HepG2 (cell line): ENCODE measurements around the gene SDC1. TPM values are rescaled to one million over a fixed set of nuclear protein-coding genes. Genes with fewer than 3 reads are reported as not detected.

Experiments used
- CENPT ChIP-seq: sonication (generic); formaldehyde crosslinking; IDR thresholded peaks from 2 replicates; pipeline ENCODE4 v1.8.0; 2022; ENCODE audit warnings: low read depth, mild to moderate bottlenecking, moderate library complexity, missing genetic modification reagents
- ERF ChIP-seq: IDR thresholded peaks from 2 replicates; pipeline ENCODE4 v1.6.1; 2018; ENCODE audit warnings: missing biosample characterization, missing genetic modification reagents
- MEIS2 ChIP-seq: sonication (generic); formaldehyde crosslinking; IDR thresholded peaks from 2 replicates; pipeline ENCODE4 v1.9.0; 2021; ENCODE audit warnings: mild to moderate bottlenecking, missing genetic modification reagents
- NKX3-1 ChIP-seq: sonication (generic); formaldehyde crosslinking; IDR thresholded peaks from 2 replicates; pipeline ENCODE4 v1.5.0; 2020; ENCODE audit warnings: missing genetic modification reagents
- RFX1 ChIP-seq: fragments of 450-650 bp; IDR thresholded peaks from 2 replicates; pipeline ENCODE4 v1.6.1; 2017
- TBX2 ChIP-seq: sonication (generic); formaldehyde crosslinking; IDR thresholded peaks from 2 replicates; pipeline ENCODE4 v1.5.0; 2020; ENCODE audit warnings: missing genetic modification reagents, mild to moderate bottlenecking, borderline replicate concordance
- ZBTB20 ChIP-seq: sonication (generic); formaldehyde crosslinking; IDR thresholded peaks from 2 replicates; pipeline ENCODE4 v1.8.1; 2023; ENCODE audit warnings: missing genetic modification reagents, low read depth, mild to moderate bottlenecking, borderline replicate concordance
- ZBTB3 ChIP-seq: sonication (generic); formaldehyde crosslinking; IDR thresholded peaks from 2 replicates; pipeline ENCODE4 v1.4.0; 2020; ENCODE audit warnings: low read depth, mild to moderate bottlenecking, moderate library complexity, missing genetic modification reagents, borderline replicate concordance
- ZMAT3 ChIP-seq: sonication (generic); formaldehyde crosslinking; conservative IDR thresholded peaks from 2 replicates; pipeline ENCODE4 v1.7.0; 2021; ENCODE audit warnings: missing genetic modification reagents
- ZNF292 ChIP-seq: sonication (generic); formaldehyde crosslinking; IDR thresholded peaks from 2 replicates; pipeline ENCODE4 v1.8.1; 2022; ENCODE audit warnings: mild to moderate bottlenecking, low read depth, missing genetic modification reagents, borderline replicate concordance
- ZNF30 ChIP-seq: sonication (generic); formaldehyde crosslinking; IDR thresholded peaks from 2 replicates; pipeline ENCODE4 v1.5.0; 2020; ENCODE audit warnings: mild to moderate bottlenecking, missing genetic modification reagents
- ZNF337 ChIP-seq: sonication (generic); formaldehyde crosslinking; IDR thresholded peaks from 2 replicates; pipeline ENCODE4 v1.5.1; 2020; ENCODE audit warnings: missing genetic modification reagents, low read depth, mild to moderate bottlenecking, borderline replicate concordance
- ZNF431 ChIP-seq: sonication (generic); formaldehyde crosslinking; IDR thresholded peaks from 2 replicates; pipeline ENCODE4 v1.9.0; 2022; ENCODE audit warnings: missing genetic modification reagents, low read depth, mild to moderate bottlenecking, borderline replicate concordance
- ZNF747 ChIP-seq: sonication (generic); formaldehyde crosslinking; IDR thresholded peaks from 2 replicates; pipeline ENCODE4 v1.8.1; 2023; ENCODE audit warnings: missing genetic modification reagents, mild to moderate bottlenecking, borderline replicate concordance
- polyA plus RNA-seq, 8 experiments: library from polyadenylated mRNA; depleted of rRNA in 3 of 8; stranded (reverse) in 7 of 8; unstranded in 1 of 8; fragments of >200 nt; fragmentation: Illumina TruSeq in 4 of 8; extraction: Trizol in 4 of 8; gene quantifications; 2 replicates each; pipeline versions ENCODE4 v1.2.1 to v1.2.3, GENCODE V29; 2011 to 2016; ENCODE audit warnings: low read depth in 4 of 8, missing spikeins in 1 of 8, mixed read lengths in 1 of 8; ENCODE audit not compliant: insufficient read depth in 1 of 8
- total RNA-seq, 5 experiments: library from RNA; depleted of rRNA; stranded (reverse); fragments of >200 nt; fragmentation: Illumina TruSeq; extraction: Trizol; gene quantifications; 2 replicates each; pipeline ENCODE4 v1.2.3, GENCODE V29; 2016; ENCODE audit warnings: low read depth in 1 of 5
- TF ChIP-seq, protein P1 (sequence below): sonication (generic); formaldehyde crosslinking; IDR thresholded peaks from 2 replicates; pipeline ENCODE4 v1.5.0; 2020; ENCODE audit warnings: mild to moderate bottlenecking, missing genetic modification reagents
- TF ChIP-seq, protein P2 (sequence below): sonication (generic); formaldehyde crosslinking; conservative IDR thresholded peaks from 2 replicates; pipeline ENCODE4 v1.4.0; 2020; ENCODE audit warnings: missing genetic modification reagents
- TF ChIP-seq, protein P3 (sequence below): sonication (generic); formaldehyde crosslinking; IDR thresholded peaks from 2 replicates; pipeline ENCODE4 v1.4.0; 2020; ENCODE audit warnings: missing genetic modification reagents
- TF ChIP-seq, protein P4 (sequence below): sonication (generic); formaldehyde crosslinking; IDR thresholded peaks from 2 replicates; pipeline ENCODE4 v1.8.1; 2022; ENCODE audit warnings: mild to moderate bottlenecking, missing genetic modification reagents

The SDC1 gene
- total and polyA plus RNA-seq, 2 of the 13 experiments (the other 11 are each of a cell fraction or from before 2014, with no cell fraction given): 108 to 119 TPM

DNA sequence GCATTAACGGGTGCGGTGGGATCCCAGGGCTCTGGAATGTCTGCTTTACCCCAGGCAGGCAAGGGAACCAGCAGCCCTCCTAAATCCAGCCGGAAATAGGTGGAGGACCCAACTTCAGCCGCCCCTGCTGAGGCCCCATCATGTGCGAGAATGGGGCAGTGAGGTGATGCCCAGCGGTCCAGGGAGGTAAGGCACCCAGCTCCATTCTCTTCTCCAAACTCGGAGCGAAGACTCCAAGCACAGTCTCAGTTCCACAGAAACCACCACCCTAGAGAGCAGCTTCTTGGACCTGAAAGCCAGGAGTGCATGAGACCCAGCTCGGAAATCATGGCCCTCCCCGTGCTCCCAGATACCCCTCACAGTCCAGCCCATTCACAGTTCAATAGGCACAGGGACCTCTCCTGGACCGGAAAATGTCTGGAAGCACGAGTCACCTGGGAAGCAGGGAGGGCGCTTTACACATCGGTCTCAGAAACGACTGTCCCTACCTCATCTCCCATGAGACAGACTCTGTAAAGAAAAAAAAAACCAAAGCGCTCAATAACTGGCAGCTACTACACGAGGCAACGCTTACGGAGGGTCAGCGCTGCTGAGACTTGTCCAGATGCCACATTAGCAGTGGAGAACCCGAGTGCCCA is 2.0 kb downstream of the SDC1 start (continued):
- TF ChIP-seq, protein P1, sequence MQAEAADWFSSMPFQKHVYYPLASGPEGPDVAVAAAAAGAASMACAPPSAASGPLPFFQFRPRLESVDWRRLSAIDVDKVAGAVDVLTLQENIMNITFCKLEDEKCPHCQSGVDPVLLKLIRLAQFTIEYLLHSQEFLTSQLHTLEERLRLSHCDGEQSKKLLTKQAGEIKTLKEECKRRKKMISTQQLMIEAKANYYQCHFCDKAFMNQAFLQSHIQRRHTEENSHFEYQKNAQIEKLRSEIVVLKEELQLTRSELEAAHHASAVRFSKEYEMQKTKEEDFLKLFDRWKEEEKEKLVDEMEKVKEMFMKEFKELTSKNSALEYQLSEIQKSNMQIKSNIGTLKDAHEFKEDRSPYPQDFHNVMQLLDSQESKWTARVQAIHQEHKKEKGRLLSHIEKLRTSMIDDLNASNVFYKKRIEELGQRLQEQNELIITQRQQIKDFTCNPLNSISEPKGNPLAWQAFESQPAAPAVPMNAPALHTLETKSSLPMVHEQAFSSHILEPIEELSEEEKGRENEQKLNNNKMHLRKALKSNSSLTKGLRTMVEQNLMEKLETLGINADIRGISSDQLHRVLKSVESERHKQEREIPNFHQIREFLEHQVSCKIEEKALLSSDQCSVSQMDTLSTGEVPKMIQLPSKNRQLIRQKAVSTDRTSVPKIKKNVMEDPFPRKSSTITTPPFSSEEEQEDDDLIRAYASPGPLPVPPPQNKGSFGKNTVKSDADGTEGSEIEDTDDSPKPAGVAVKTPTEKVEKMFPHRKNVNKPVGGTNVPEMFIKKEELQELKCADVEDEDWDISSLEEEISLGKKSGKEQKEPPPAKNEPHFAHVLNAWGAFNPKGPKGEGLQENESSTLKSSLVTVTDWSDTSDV: 0 out of 2 replicates have a peak, but pooled peaks have one; percentile 50
- TF ChIP-seq TBX2 (CRISPR knock-in tag) (peak; percentile 8; the same call in 1 of the 2 replicates), ERF (CRISPR knock-in tag) (peak; percentile 31; the same call in 1 of the 2 replicates), ZBTB3 (CRISPR knock-in tag) (no peak), MEIS2 (CRISPR knock-in tag) (no peak), NKX3-1 (0 out of 2 replicates have a peak, but pooled peaks have one; percentile 20), ZNF431 (CRISPR knock-in tag) (no peak), ZMAT3 (CRISPR knock-in tag) (0 out of 2 replicates have a peak, but pooled peaks have one; percentile 11), ZNF292 (CRISPR knock-in tag) (no peak), ZBTB20 (no peak), ZNF337 (CRISPR knock-in tag) (no peak), ZNF747 (CRISPR knock-in tag) (no peak; the same call in none of the 2 replicates), CENPT (CRISPR knock-in tag) (no peak), ZNF30 (CRISPR knock-in tag) (no peak), RFX1 (no peak)
- TF ChIP-seq, protein P2, sequence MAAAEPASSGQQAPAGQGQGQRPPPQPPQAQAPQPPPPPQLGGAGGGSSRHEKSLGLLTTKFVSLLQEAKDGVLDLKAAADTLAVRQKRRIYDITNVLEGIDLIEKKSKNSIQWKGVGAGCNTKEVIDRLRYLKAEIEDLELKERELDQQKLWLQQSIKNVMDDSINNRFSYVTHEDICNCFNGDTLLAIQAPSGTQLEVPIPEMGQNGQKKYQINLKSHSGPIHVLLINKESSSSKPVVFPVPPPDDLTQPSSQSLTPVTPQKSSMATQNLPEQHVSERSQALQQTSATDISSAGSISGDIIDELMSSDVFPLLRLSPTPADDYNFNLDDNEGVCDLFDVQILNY: no peak
- TF ChIP-seq, protein P3, sequence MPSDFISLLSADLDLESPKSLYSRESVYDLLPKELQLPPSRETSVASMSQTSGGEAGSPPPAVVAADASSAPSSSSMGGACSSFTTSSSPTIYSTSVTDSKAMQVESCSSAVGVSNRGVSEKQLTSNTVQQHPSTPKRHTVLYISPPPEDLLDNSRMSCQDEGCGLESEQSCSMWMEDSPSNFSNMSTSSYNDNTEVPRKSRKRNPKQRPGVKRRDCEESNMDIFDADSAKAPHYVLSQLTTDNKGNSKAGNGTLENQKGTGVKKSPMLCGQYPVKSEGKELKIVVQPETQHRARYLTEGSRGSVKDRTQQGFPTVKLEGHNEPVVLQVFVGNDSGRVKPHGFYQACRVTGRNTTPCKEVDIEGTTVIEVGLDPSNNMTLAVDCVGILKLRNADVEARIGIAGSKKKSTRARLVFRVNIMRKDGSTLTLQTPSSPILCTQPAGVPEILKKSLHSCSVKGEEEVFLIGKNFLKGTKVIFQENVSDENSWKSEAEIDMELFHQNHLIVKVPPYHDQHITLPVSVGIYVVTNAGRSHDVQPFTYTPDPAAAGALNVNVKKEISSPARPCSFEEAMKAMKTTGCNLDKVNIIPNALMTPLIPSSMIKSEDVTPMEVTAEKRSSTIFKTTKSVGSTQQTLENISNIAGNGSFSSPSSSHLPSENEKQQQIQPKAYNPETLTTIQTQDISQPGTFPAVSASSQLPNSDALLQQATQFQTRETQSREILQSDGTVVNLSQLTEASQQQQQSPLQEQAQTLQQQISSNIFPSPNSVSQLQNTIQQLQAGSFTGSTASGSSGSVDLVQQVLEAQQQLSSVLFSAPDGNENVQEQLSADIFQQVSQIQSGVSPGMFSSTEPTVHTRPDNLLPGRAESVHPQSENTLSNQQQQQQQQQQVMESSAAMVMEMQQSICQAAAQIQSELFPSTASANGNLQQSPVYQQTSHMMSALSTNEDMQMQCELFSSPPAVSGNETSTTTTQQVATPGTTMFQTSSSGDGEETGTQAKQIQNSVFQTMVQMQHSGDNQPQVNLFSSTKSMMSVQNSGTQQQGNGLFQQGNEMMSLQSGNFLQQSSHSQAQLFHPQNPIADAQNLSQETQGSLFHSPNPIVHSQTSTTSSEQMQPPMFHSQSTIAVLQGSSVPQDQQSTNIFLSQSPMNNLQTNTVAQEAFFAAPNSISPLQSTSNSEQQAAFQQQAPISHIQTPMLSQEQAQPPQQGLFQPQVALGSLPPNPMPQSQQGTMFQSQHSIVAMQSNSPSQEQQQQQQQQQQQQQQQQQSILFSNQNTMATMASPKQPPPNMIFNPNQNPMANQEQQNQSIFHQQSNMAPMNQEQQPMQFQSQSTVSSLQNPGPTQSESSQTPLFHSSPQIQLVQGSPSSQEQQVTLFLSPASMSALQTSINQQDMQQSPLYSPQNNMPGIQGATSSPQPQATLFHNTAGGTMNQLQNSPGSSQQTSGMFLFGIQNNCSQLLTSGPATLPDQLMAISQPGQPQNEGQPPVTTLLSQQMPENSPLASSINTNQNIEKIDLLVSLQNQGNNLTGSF (CRISPR knock-in tag): no peak
- TF ChIP-seq, protein P4, sequence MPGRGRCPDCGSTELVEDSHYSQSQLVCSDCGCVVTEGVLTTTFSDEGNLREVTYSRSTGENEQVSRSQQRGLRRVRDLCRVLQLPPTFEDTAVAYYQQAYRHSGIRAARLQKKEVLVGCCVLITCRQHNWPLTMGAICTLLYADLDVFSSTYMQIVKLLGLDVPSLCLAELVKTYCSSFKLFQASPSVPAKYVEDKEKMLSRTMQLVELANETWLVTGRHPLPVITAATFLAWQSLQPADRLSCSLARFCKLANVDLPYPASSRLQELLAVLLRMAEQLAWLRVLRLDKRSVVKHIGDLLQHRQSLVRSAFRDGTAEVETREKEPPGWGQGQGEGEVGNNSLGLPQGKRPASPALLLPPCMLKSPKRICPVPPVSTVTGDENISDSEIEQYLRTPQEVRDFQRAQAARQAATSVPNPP (CRISPR knock-in tag): 0 out of 2 replicates have a peak, but pooled peaks have one; percentile 9
